ENCODE measurements around the gene AOX1.

DNA sequence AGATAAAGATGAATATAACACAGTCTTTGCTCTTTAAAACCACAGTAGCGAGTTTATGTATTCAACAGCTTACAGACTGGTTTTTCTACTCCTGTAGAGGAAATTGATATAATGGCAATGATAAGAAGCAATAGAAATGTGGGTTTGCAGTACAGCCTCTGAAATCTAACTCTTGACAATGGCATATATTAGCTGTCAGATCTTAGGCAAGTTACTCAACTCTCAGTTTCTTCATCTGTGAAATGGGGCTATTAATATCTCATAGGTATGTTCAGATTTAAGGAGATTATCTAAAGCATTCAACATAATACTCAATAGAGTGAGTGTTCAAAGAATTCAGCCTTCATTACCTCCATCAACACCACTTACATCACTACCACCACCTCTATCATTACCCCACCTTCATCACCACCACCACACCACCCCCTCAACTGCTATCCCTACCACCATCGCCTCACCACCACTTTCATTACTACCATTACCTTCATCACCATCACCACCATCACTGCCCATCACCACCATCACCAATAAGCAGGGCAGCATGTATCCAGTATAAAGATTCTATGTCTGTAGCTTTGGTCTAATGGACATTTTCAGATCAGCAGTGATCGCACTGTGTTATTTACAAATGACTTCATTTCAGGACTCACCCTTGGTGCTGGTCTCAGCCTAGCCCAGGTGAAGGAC is 22.7 kb downstream of the AOX1 start:
- TF ChIP-seq, protein P1, sequence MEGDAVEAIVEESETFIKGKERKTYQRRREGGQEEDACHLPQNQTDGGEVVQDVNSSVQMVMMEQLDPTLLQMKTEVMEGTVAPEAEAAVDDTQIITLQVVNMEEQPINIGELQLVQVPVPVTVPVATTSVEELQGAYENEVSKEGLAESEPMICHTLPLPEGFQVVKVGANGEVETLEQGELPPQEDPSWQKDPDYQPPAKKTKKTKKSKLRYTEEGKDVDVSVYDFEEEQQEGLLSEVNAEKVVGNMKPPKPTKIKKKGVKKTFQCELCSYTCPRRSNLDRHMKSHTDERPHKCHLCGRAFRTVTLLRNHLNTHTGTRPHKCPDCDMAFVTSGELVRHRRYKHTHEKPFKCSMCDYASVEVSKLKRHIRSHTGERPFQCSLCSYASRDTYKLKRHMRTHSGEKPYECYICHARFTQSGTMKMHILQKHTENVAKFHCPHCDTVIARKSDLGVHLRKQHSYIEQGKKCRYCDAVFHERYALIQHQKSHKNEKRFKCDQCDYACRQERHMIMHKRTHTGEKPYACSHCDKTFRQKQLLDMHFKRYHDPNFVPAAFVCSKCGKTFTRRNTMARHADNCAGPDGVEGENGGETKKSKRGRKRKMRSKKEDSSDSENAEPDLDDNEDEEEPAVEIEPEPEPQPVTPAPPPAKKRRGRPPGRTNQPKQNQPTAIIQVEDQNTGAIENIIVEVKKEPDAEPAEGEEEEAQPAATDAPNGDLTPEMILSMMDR (IDR thresholded peaks at IDR 0.05) = no peak
- no peak for TF ChIP-seq ZFX (IDR thresholded peaks at IDR 0.05; ENCODE audit: borderline replicate concordance)
